ENCODE data around the gene MT1E.
A peak's percentile ranks its signal among the peaks of the same experiment; 100 is the strongest.

MT1E gene

GRCh38 chr16:56628486-56629350 is 3.1 kb downstream of the MT1E start:
- peak; percentile 43 for DNase-seq

- DNase-seq, result no peak
These were observed 4.0 kb downstream of the MT1E start for GRCh38 chr16:56629531-56629930.

- DNase-seq, result no peak
These were observed 4.6 kb downstream of the MT1E start for GRCh38 chr16:56630134-56630533.

GRCh38 chr16:56631197-56631596 is 5.6 kb downstream of the MT1E start:
- DNase-seq, result no peak

- DNase-seq, result no peak
These were observed 6.2 kb downstream of the MT1E start for GRCh38 chr16:56631832-56632155.

GRCh38 chr16:56632156-56632847 is 6.7 kb downstream of the MT1E start, which contains the start of gene MT1M:
TSS of gene MT1M (plus strand) at chr16:56632659. CDS start at chr16:56632732, 73 bp downstream.
- peak; percentile 5 for DNase-seq

- no peak for DNase-seq
These were observed 7.3 kb downstream of the MT1E start for GRCh38 chr16:56632848-56633365.

GRCh38 chr16:56633535-56633934 is 8.0 kb downstream of the MT1E start:
- DNase-seq, result no peak

GRCh38 chr16:56634715-56635440 is 9.3 kb downstream of the MT1E start:
- DNase-seq, result no peak

- no peak for DNase-seq
These were observed 9.9 kb downstream of the MT1E start for GRCh38 chr16:56635441-56635967.

- DNase-seq, result no peak
These were observed 11.2 kb downstream of the MT1E start for GRCh38 chr16:56636616-56637413.

GRCh38 chr16:56637814-56638750 is 12.5 kb downstream of the MT1E start, which contains the start of gene MT1A:
TSS of gene MT1A (plus strand) at chr16:56638666. CDS start at chr16:56638739, 73 bp downstream.
- DNase-seq, result no peak

- DNase-seq, result no peak
These were observed 13.5 kb downstream of the MT1E start for GRCh38 chr16:56639045-56639444.

- no peak for DNase-seq
These were observed 14.5 kb downstream of the MT1E start for GRCh38 chr16:56640076-56640475.

- no peak for DNase-seq
These were observed 15.6 kb downstream of the MT1E start for GRCh38 chr16:56641166-56641565.

GRCh38 chr16:56643080-56643778 is 17.6 kb downstream of the MT1E start:
- peak; percentile 51 for DNase-seq

- DNase-seq, result no peak
These were observed 18.3 kb downstream of the MT1E start for GRCh38 chr16:56643833-56644232.

GRCh38 chr16:56645311-56645710 is 19.7 kb downstream of the MT1E start:
- DNase-seq, result no peak

- no peak for DNase-seq
These were observed 20.3 kb downstream of the MT1E start for GRCh38 chr16:56645838-56646237.

Data from NCI-H69 (cell line).